ENCODE measurements around the gene GOLT1A. TPM values are rescaled to one million over a fixed set of nuclear protein-coding genes. Genes with fewer than 3 reads are reported as not detected.

GOLT1A gene
- total and polyA plus RNA-seq, 2 of the 8 experiments (the other 6 are each of a cell fraction or from before 2014, with no cell fraction given) = 7.5 to 8.5 TPM

GRCh38 chr1:204217648-204218000 is 3.8 kb upstream of the GOLT1A start:
- Histone ChIP-seq H3K4me3 (ENCODE audit: extremely low read depth in 1 of 4, insufficient read depth in 2 of 4, low read depth in 3 of 4, low read length in 4 of 4) (no peak overlapping the region), H3K4me2 (ENCODE audit: insufficient read depth in 1 of 2, low read depth in 2 of 2, low read length in 2 of 2) (no peak overlapping the region), H3K23me2 (ENCODE audit: low read depth, low read length) (peaks cover 10% of the 10 kb centered on the region; the same call in 1 of the 2 replicates), H3K27ac (ENCODE audit: low read depth, low read length) (no peak overlapping the region), H2BK5ac (ENCODE audit: low read depth, low read length) (no peak overlapping the region), H3K79me1 (ENCODE audit: low read depth, low read length) (no peaks in the 10 kb centered on the region), H2AFZ (ENCODE audit: low read length) (no peak overlapping the region), H3K14ac (ENCODE audit: insufficient read length) (no peak overlapping the region), H3K4me1 (replicated peaks in 1 of 4; ENCODE audit: control insufficient read depth in 3 of 4, insufficient read depth in 4 of 4, low read length in 3 of 4) (peaks cover 0 to 4% (median 2%) of the 10 kb centered on the region in 4 experiments; a peak in 3 of 7 replicates), H3K4ac (replicated peaks; ENCODE audit: insufficient read length, low read depth, low read length) (no peak overlapping the region), H2BK12ac (ENCODE audit: low read depth, low read length) (no peak overlapping the region), H4K20me1 (replicated peaks in 1 of 2; ENCODE audit: control insufficient read depth in 1 of 2, insufficient read depth in 2 of 2, low read length in 2 of 2) (no peaks in the 10 kb centered on the region), H2AK5ac (ENCODE audit: low read depth, low read length) (no peak overlapping the region), H3K56ac (replicated peaks; ENCODE audit: insufficient read length, low read depth, low read length) (no peak overlapping the region), H3K23ac (ENCODE audit: insufficient read length) (no peak overlapping the region), H2BK120ac (replicated peaks; ENCODE audit: low read depth, low read length) (no peak overlapping the region), H3K36me3 (ENCODE audit: control insufficient read depth in 2 of 4, insufficient read depth in 4 of 4, low read length in 3 of 4) (no peaks in the 10 kb centered on the region), H2BK20ac (ENCODE audit: low read length) (no peak overlapping the region), H3K18ac (ENCODE audit: extremely low read depth, low read length) (no peak overlapping the region), H4K8ac (ENCODE audit: extremely low read depth, insufficient read depth, low read length) (no peak overlapping the region), H3K9ac (replicated peaks in 1 of 4; ENCODE audit: extremely low read depth in 1 of 4, low read depth in 3 of 4, low read length in 3 of 4) (no peak overlapping the region), H3K79me2 (ENCODE audit: control insufficient read depth in 1 of 2, insufficient read depth in 2 of 2, low read length in 2 of 2) (no peaks in the 10 kb centered on the region), H2BK15ac (ENCODE audit: low read length) (no peak overlapping the region), H4K5ac (ENCODE audit: insufficient read length, low read depth, low read length) (no peak overlapping the region), H3K9me3 (ENCODE audit: insufficient read depth in 2 of 2, low read depth in 1 of 2, low read length in 1 of 2) (no peaks in the 10 kb centered on the region), H3K27me3 (replicated peaks in 1 of 4; ENCODE audit: control insufficient read depth in 3 of 4, extremely low read depth in 1 of 4, insufficient read depth in 3 of 4, low read length in 3 of 4) (no peaks in the 10 kb centered on the region), H4K91ac (replicated peaks; ENCODE audit: insufficient read length, low read length) (no peak overlapping the region)
- CTCF ChIA-PET (ENCODE audit: partially characterized antibody) = interaction anchor here (1.1 to 9.9 kb wide), 8 partner anchors 9 to 149 kb away, joined by 3 to 156 read pairs (median 6); partner anchors contain the start of gene PLEKHA6
- POLR2A ChIA-PET (ENCODE audit: partially characterized antibody) = no interaction called here
- DNase-seq (ENCODE audit: low read depth in 1 of 2, low spot score in 2 of 2) (no peak), FAIRE-seq (no peak)
- TF ChIP-seq SP4 (IDR thresholded peaks at IDR 0.05; ENCODE audit: low read length) (no peak), HDAC2 (IDR thresholded peaks at IDR 0.05; ENCODE audit: borderline replicate concordance in 1 of 2, low read depth in 2 of 2, low read length in 2 of 2) (no peak), CTBP2 (IDR thresholded peaks at IDR 0.05; ENCODE audit: borderline replicate concordance, insufficient read depth, insufficient read length, low read length) (no peak), NRF1 (IDR thresholded peaks at IDR 0.05; ENCODE audit: low read depth, low read length) (no peak), RXRA (IDR thresholded peaks at IDR 0.05; ENCODE audit: insufficient read depth, low read depth, low read length) (no peak), RFX5 (IDR thresholded peaks at IDR 0.05; ENCODE audit: borderline replicate concordance, low read depth, low read length) (no peak)
- WGBS, 2 experiments (ENCODE audit: extremely low coverage in 1 of 2, insufficient coverage in 1 of 2, insufficient read length in 1 of 2, insufficient replicate concordance in 2 of 2, low coverage in 1 of 2, low lambda C conversion rate in 2 of 2, missing lambda C conversion rate in 1 of 2) = 79% methylated on average over 4 of the region's 4 CpGs; no CpG with 5 or more reads in 1 of the 2 experiments
